SK-N-MC (cell line): ENCODE data around the gene DMBT1.

Experiments
- EZH2 ChIP-seq: fragments of 200-600 bp; sonication (generic); IDR thresholded peaks from one replicate; pipeline ENCODE4 v1.6.1; 2017; ENCODE audit warnings: antibody characterized with exemption
- FOXP2 ChIP-seq: optimal IDR thresholded peaks from 2 replicates; pipeline ENCODE3; 2011; ENCODE audit warnings: mild to moderate bottlenecking, moderate library complexity; ENCODE audit not compliant: insufficient read depth; ENCODE audit errors: extremely low read length, control extremely low read depth
- POLR2AphosphoS5 ChIP-seq: IDR thresholded peaks from 2 replicates; pipeline ENCODE4 v1.6.1; 2012; ENCODE audit warnings: mild to moderate bottlenecking, low read depth, low read length, borderline replicate concordance

GRCh38 chr10:122550427-122550826 lies 10.1 kb upstream of the DMBT1 start:
- TF ChIP-seq EZH2, result no peak
- TF ChIP-seq POLR2AphosphoS5, result no peak
- no peak for TF ChIP-seq FOXP2
